Left forelimb (tissue), 1 donor: ENCODE results near the gene NSD2.

ENCODE experiments used
- DNase-seq: peaks from one replicate; pipeline ENCODE4 v3.0.0-alpha.2; 2018; ENCODE audit warnings: low spot score

The NSD2 gene

GRCh38 chr4:1945124-1945895, 74.1 kb downstream of the NSD2 start:
- no peak for DNase-seq

GRCh38 chr4:1945912-1946311, 74.7 kb downstream of the NSD2 start:
- DNase-seq: no peak

- DNase-seq: no peak
Measured at GRCh38 chr4:1948232-1948631, 77.0 kb downstream of the NSD2 start.

GRCh38 chr4:1948892-1949436, 77.8 kb downstream of the NSD2 start:
- DNase-seq: no peak

GRCh38 chr4:1950369-1950768, 79.2 kb downstream of the NSD2 start:
- no peak for DNase-seq

- DNase-seq: no peak
Measured at GRCh38 chr4:1952058-1952700, 81.0 kb downstream of the NSD2 start.

- no peak for DNase-seq
Measured at GRCh38 chr4:1952719-1953118, 81.5 kb downstream of the NSD2 start.

GRCh38 chr4:1953335-1953734, 82.1 kb downstream of the NSD2 start:
- no peak for DNase-seq

GRCh38 chr4:1956631-1957030, 85.4 kb downstream of the NSD2 start:
- DNase-seq: no peak

GRCh38 chr4:1958276-1959103, 87.3 kb downstream of the NSD2 start:
- DNase-seq: no peak

- no peak for DNase-seq
Measured at GRCh38 chr4:1959104-1959384, 87.9 kb downstream of the NSD2 start.

GRCh38 chr4:1960170-1960825, 89.1 kb downstream of the NSD2 start:
- no peak for DNase-seq

GRCh38 chr4:1961038-1961437, 89.8 kb downstream of the NSD2 start:
- no peak for DNase-seq

GRCh38 chr4:1961563-1961962, 90.4 kb downstream of the NSD2 start:
- no peak for DNase-seq

GRCh38 chr4:1962980-1963379, 91.8 kb downstream of the NSD2 start:
- no peak for DNase-seq

- no peak for DNase-seq
Measured at GRCh38 chr4:1964443-1964842, 93.2 kb downstream of the NSD2 start.

- no peak for DNase-seq
Measured at GRCh38 chr4:1964971-1965370, 93.8 kb downstream of the NSD2 start.

- DNase-seq: no peak
Measured at GRCh38 chr4:1967512-1968149, 96.4 kb downstream of the NSD2 start.

- no peak for DNase-seq
Measured at GRCh38 chr4:1968686-1969295, 97.6 kb downstream of the NSD2 start.

- DNase-seq: no peak
Measured at GRCh38 chr4:1969928-1970723, 98.9 kb downstream of the NSD2 start.

- no peak for DNase-seq
Measured at GRCh38 chr4:1970926-1971325, 99.7 kb downstream of the NSD2 start.
